M059J (cell line): ENCODE measurements around the gene ZNF329. TPM values are rescaled to one million over a fixed set of nuclear protein-coding genes. Genes with fewer than 3 reads are reported as not detected.
"Not testable (repeated sequence)": the region's sequence is repeated elsewhere in the genome, so short reads cannot be mapped to it uniquely, and the experiment has no call there.

ENCODE experiments used
- DNase-seq: peaks from one replicate; pipeline ENCODE4 v3.0.0-alpha.2; 2012; ENCODE audit warnings: low read depth
- total RNA-seq: library from RNA; depleted of rRNA; stranded (reverse); fragments of >200 nt; shearing (Covaris generic); gene quantifications from 2 replicates; pipeline ENCODE4 v1.2.3, GENCODE V29; 2014; rRNA removed

The ZNF329 gene
- 9.8 and 14.6 TPM in 2 replicates for total RNA-seq

- DNase-seq = peak; percentile 84
Observed at GRCh38 chr19:58150328-58150921, at the start of gene ZNF329. ZNF329 (minus strand) TSS chr19:58150789; CDS start chr19:58129503, 21,286 bp downstream.

GRCh38 chr19:58196901-58197616, 46.5 kb upstream of the ZNF329 start:
- peak; percentile 28 for DNase-seq

GRCh38 chr19:58183817-58184215, 33.2 kb upstream of the ZNF329 start:
- DNase-seq = no peak

- peak; percentile 94 for DNase-seq
Observed at GRCh38 chr19:58182989-58183816, 32.6 kb upstream of the ZNF329 start, which contains the start of gene ZNF274. ZNF274 (plus strand) TSS chr19:58183061; CDS start chr19:58183966, 905 bp downstream.

- no peak for DNase-seq
Observed at GRCh38 chr19:58182577-58182988, 32.0 kb upstream of the ZNF329 start.

GRCh38 chr19:58181902-58182576, 31.4 kb upstream of the ZNF329 start:
- DNase-seq = peak; percentile 54

GRCh38 chr19:58170860-58171259, 20.3 kb upstream of the ZNF329 start:
- DNase-seq = peak; percentile 69

- DNase-seq = no peak
Observed at GRCh38 chr19:58166708-58167280, 16.2 kb upstream of the ZNF329 start.

- no peak for DNase-seq
Observed at GRCh38 chr19:58166268-58166667, 15.7 kb upstream of the ZNF329 start.

- no peak for DNase-seq
Observed at GRCh38 chr19:58157045-58157728, 6.6 kb upstream of the ZNF329 start.

- DNase-seq = peak; percentile 92
Observed at GRCh38 chr19:58154679-58155648, 4.4 kb upstream of the ZNF329 start.

GRCh38 chr19:58154287-58154678, 3.7 kb upstream of the ZNF329 start:
- DNase-seq = peak; percentile 70

GRCh38 chr19:58153386-58153785, 2.8 kb upstream of the ZNF329 start:
- DNase-seq = no peak

GRCh38 chr19:58147475-58147874, 3.1 kb downstream of the ZNF329 start:
- not testable (repeated sequence) for DNase-seq

- no peak for DNase-seq
Observed at GRCh38 chr19:58145849-58146248, 4.7 kb downstream of the ZNF329 start.

- no peak for DNase-seq
Observed at GRCh38 chr19:58134244-58134643, 16.3 kb downstream of the ZNF329 start.

GRCh38 chr19:58129284-58129683, 21.3 kb downstream of the ZNF329 start:
- DNase-seq = no peak

GRCh38 chr19:58128041-58128685, 22.4 kb downstream of the ZNF329 start:
- no peak for DNase-seq

GRCh38 chr19:58123354-58123753, 27.2 kb downstream of the ZNF329 start:
- DNase-seq = no peak
